Renal pelvis (tissue), 4 donors: ENCODE results near the gene CD248. TPM values are rescaled to one million over a fixed set of nuclear protein-coding genes. Genes with fewer than 3 reads are reported as not detected.

Source experiments
- DNase-seq: peaks from one replicate; pipeline ENCODE4 v3.0.0-alpha.2; 2013
- polyA plus RNA-seq, 3 donors: library from polyadenylated mRNA; unstranded; fragments of 120-200 nt; gene quantifications; one replicate each; pipeline ENCODE4 v1.2.1, GENCODE V29; 2013; ENCODE audit not compliant: insufficient read length in 3 of 3

CD248 gene
- polyA plus RNA-seq, 3 donors, result 54.2 to 97.9 (median 70.3) TPM

DNA sequence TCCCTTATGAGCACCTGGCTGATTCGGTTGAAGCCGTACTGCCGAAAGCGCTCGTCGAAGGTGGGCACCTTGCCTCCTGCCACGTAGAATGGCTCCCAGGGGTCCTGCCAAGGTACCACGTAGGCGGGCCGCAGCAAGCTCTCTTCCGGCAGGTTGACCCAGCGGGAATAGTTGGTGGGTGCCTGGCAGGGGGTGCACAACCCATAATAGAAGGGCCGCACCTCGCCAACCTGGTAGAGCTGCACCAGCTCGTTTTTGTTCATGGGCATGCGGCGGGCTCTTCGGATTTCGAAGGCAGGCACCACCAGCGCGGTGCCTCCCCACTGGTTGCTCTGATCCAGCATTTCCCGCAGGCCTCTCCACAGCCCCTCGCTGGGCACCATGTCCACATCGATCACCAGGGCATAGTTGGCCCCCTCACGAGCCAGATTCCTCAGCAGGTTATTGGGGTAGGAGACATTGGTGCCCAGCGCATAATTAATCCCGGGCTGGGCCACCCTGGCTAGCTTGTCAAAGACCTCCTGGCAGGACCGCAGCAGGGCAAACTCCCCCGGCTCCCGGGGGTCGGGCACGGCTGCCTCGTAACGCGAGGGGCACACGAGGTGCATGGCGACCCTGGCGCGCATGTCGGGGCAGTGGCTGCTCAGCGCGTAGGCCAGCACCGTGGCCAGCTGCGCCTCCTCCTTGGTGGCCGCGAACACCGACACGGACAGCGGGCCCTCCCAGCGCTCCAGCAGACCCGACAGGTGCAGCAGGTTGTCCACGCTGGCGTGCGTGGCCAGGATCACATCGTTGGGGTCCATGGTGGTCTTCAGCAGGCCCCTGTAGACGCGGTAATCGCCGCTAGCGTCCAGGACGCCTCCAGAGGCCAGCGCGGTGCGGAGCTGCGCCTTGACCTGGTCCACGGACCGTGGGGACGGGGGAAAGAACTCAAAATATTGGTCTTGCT, 29.9 kb upstream of the CD248 start:
- no peak for DNase-seq

DNA sequence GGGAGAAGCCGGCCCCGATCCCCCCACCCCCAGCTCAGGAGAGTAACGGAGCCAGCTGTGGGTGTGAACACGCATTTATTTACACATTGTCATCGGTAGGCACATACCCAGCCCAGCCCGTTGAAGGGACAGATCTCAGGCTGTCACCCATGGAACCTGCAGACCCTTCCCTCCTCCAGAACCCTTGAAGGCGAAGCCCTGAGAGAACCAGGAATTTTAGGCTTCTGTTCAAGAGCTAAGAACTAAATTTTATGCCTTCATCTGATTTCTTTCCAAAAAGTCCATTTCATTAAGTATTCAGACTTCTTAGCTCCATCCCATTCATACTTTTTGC, 28.4 kb upstream of the CD248 start:
- DNase-seq, result no peak

DNA sequence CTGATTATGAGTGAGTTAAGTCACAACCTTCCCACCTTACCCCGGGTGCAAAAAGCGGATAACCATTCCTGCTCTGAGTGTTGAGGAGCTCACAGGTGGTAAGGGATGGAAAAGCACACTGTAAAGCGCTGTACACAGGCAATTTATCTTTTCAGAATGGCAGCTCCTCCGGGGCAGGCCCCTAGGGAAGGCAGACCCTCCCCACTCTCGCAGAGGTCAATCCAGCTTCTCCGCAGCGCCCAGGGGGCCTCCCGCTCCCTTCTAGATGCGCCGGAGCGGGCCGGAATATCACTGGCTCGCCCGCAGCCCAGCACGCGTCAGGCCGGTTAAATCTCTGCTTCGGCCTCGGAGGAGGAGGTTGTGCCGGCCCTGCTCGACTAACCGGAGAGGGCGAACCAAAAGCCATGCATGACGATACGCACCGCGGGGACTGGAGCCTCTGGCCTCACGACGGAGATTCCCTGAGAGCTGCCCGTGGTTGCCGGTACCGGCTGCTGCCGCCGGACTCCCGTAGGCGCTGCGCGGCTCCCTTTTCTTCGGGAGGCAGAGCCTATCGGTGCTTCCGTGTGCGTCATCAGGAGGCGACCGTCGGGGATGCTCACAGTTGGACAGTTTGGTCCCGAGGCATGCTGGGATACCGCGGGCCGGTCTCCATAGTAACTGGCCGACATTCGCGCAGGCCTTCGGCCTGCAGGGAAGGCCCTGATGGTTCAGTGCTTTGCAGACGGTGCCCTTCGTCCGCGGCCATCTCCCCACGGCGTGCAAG, 27.9 kb upstream of the CD248 start, which contains the start of gene BRMS1:
Gene BRMS1 (minus strand): TSS at position 555 of the 766 bp plus-strand sequence. CDS start 2,870 bp downstream, outside the sequence.
- peak; percentile 97 for DNase-seq

DNA sequence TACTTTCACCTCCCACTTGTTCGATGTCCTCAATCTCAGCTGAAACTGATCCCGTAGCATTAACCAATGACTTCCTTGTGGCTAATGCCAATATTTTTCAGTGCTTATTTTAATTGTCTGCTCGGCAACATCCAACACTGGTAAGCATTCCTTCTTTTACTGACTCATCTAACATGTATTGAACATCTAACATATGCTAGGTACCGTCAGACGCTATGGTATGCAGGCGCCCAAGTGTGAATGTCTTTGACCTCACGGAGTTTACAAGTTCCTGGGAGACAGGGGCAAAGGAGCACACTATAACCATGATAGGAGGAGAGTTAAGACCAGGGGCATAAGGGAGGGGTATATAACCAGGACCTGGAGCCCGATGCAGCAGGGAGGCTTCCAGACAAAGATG, 26.3 kb upstream of the CD248 start:
- DNase-seq, result no peak

DNA sequence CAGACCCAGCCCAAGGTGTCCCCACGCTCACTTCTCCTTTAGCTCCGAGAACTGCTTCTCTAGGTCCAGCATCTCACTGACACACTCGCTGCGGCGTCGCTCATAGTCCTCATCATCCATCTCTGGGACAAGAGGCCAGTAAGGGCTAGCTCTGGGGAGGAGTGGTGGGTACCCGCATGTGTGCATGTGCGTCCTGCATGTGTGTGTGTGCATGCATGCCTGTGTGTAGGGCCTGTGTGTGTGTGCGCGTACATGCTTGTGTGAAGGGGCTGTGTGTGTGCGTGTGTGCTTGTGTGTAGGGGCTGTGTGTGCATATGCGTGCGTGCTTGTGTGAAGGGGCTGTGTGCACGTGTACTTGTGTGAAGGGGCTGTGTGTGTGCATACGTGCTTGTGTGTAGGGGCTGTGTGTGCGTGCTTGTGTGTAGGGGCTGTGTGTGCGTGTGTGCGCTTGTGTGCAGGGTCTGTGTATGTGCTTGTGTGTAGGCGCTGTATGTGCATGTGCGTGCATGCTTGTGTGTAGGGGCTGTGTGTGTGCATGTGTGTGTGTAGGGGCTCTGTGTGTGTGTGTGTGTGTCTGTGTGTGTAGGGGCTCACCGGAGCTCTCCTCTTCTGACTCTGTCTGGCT, 24.8 kb upstream of the CD248 start:
- DNase-seq, result no peak

DNA sequence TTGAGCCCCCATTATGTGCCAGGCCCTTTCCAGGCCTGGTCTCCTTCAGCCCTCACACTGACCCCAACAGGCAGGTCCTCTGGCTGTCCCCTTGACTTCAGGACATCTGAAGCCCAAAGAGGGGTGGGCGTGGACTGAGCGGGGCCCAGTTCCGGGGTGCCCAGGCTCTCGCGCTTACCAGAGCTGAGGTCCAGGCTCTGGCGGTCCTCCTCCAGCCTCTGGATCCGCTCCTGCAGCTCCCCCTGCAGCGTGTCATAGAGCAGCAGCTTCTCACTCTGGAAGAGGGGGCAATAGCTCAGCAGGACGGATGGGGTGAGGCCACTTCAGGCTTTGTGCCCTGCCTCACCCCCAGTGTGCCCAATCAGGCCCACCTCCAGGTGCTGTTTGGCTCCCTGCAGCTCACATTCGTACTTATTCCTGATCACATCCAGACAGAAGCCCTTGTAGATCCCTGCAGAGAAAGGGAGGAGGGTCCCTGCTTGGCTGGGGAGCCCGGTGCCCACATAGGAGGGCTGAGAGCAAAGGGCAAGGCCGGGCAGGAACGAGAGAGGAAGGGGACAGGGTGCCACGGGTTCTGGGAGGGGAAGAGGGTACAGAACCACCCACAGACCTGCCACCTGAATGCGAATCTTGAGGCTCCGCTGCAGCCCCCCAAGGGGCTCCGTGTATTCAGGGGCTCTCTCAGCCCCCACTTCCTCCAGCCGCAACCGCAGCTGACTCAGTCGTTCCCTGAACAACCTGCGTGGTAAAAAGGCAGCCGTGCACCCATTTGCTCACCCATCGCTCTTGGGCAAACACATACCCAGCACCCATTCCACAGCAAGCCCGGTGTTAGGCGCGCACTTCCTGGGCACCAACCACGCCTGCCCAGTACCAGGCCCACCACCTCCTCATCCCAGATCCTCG, 24.0 kb upstream of the CD248 start:
- DNase-seq, result no peak

DNA sequence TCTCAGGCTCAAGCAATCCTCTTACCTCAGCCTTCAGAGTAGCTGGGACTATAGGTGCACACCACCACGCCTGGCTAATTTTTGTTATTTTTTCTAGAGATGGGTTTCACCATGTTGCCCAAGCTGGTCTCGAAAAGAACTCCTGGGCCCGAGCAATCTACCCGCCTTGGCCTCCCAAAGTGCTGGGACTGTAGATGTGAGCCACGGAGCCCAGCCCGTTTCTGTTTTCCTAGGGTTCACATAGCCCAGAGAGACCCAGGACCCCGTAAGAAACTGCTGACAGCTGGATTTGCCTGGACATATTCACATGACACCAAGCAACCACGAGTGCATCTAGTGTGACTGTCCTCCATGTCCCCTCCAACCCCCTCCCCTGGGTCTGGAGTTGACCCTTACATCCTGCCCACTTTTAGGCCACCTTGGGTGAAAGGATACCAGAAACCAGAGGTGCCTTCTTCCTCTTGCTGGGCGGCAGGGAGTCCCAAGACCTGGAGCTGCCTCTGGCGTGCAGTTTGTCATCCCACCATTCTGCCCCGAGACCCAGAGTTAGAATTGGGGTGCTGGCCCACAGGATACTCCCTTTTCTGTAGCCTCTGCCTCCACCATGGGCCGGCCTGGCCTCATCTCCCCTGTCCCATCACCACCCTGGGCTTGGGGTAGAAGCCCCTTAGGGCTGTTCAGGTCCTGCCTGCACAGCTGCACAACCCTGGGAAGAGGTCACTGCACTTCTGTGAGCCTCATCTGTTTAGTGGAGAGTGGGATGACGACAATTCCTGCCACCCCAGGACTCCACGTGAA, 23.0 kb upstream of the CD248 start:
- no peak for DNase-seq

DNA sequence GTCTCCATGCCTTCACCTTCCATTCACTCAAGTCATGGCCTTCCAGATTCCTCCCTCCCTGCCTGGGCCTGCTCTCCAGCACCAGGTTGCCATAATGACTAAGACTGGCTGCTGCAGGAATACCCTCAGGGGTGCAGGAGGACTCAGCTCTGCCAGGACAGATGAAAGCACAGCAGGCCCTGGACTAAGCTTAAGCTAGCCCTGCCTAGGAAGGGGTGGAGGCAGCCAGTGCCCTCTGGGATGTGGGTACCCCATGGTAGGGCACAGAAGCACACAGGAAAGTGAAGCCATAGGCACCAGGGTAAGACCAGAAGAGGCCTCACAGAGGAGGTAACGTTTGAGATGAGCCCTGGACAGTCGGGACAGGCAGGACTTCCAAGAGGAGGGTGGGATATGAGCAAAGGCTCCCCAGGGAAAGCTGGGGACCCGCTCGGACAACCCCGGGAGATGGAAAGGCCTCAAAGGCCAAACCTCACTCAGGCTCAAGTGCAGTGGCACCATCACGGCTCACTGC, 22.4 kb upstream of the CD248 start:
- no peak for DNase-seq

DNA sequence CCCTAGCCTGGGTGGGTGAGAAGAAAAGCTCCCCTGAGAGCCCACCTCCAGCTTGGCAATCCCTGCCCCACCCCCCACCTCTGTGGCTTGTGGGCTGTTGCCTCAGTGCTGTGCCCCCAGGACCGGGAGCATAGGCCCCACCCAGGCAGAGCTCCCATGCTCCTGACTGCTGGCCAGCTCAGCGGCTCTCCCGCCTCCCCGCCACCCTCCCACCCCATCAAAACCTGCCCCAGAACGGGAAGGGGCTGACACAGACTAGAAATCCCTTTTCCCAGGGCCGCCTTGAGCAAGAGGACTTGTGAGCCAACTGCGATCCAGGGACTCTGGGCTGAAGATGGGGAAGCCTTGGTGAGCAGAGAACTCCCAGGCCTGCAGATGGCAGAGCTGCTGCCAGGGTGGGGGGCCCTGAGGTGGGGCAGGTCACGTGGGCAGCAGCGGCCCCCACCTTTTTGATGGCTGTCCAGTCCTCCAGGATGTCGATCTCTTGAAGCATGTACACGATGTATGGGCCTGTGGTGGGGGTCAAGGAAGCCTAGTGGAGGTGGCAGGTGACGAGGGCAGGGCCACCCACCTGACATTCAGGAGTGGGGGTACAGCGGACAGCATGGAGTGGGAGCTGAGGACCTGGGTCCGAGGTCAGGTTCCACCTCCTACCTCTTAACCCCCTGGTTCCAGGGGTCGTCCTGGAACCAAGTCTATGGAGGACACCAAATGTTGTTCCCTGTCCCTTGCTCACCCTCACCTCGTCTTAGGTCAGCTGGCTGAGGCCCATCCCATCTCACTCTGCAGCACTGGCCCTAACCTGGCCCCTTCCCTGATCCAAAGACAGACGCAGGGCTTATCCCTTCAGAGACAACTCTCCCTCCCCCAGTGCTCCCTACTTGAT, 21.7 kb upstream of the CD248 start:
- no peak for DNase-seq

DNA sequence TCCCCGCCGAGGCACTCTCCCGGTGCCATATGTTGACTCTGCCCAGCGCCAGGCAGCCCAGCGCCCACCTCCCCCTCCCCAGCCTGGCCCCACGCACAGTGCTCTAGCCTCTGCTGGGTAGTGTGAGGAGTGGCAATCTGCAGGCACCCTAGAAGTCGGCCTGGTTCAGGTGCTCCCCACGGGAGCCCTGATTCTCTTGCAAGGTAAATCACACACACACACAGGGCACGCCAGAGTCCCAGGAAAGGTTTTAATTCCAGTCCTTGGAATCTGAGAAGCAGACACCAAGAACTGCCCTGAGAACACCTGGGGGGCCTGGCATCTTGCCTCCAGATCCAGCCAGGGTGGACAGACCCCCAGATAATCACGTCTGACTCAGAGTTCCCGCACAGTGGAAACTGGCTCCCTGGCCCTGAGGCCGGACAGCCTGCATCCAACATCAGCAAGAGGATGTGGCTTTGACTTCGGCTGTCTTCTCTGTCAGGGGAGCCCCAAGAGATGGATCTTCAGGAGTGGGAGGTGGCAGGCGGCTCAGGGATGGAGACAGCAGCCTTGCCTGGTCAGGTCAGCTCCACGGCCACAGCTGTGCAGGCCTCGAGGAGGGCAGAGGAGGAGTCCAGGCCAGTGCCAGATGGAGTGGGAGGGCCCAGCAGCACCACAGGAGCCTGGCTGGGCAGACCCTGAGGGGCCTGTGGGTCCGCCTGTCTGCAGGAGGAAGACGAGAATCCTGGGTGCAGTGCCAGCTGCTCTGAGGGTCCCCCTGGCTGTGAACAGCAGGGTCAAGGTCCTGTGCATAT, 20.5 kb upstream of the CD248 start:
- no peak for DNase-seq

DNA sequence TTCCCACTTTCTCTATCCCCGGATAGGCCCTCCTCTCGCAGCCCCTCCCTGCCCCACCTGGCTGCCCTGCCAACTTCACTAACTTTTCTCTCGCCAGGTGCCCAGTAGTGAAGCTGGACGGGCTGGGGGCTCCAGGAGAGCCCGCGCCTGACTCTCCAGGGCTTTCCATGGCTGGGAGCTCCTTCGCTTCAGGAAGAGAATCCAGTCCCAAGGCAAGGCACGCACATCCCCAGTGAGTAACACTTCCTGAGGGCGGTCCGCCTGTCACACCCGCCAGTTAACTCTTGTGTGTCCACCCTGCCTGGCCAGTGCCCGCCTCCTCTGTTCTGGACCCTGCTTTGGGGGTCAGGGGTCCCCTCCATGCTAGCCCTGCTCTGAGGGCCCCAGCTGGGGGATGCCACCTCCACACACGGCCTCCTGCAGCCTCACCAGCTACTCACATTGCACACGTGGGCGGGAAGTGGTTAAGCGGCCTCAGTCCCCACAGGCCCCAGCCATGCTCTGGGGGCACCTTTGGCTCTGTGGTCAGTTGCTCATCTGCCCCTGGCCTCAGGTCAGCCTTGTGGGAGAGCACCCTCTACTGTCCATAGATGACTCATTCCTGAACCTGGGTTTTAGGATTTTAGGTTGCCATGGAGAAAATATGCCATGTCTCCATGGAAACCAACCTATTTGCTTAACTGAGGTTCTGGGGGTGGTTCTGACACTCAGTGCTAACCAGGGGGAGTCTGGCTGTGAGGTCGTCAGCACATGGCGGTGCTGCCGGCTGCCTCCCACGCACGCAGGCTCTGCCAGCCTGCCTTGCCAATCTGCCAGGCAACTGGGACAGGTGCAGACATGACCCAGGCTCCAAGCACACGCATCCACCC, 19.6 kb upstream of the CD248 start, which contains the start of gene RIN1:
Gene RIN1 (minus strand): TSS at position 201 of the 869 bp plus-strand sequence. CDS start 32 bp downstream, at position 169.
- peak; percentile 45 for DNase-seq

DNA sequence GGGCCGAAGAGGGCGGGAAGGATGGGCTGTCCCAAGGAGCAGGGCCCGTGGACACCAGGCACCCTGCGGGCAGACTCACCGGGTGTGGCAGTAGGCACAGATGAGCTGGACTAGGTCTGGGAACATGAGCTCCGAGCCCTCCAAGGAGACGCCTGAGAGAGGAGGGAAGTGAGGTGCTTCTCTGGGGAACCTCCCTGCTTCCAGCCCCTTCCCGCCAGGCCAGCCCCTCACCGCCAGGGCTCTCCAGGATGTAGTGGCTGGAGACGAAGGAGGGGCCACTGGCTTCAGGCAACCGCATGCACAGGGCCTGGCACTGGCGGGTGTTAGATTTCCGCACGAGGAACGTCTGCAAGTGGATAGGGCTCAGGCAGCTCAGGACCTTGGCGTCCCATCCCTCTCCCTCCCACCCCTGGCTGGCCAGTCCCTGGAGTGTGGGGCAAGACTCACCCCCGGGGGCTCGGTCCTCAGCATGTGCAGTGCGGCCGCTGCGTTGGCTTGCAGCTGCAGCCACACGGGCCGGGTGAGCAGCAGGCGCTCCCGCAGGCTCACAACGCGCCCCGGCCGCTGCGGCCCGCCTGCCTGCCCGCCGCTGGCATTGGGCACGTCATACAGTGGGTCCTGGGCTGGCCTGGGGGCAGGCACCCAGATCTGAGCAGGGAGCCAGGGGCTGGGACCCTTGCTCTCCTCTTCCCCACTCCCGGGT, 18.8 kb upstream of the CD248 start:
- DNase-seq, result no peak

DNA sequence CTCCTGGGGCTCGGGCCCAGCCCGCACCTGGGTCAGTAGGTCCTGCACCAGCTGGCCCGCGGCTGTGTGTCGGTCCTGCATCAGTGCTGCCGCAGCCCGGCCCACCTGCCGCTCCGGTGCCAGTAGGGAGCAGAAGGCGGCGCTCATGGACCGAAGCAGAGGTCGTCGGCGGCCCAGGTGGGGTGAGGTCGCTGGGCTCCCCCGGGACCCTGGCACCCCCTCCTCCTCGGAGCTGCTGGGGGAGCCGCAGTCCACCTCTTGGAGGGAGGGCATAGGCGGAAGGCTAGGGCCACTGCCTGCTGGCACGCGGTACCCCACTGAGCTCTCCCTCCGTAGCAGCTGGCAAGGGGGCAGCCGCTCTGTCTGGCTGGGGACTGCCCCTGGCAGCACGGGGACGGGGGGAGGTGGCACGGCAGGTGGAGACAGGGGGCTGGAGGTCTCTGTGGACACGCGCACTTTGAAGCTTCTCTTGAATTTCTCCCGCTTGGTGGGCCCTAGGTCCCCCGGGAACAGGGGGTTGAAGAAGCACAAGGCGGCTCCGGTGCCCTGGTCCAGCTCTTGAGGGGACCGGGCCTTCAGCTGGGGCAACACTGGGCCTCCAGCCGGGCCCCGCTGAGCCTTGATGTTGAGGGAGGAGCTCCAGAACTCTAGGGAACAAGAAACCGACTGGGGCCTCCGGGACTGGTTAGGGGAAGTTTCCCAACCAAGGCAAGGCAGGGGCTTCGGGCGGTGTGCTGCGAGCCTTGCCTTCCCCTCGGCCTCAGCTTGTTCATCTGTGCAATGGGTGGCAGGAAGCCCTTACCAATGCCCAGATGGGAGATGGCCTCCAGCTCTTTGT, 18.0 kb upstream of the CD248 start:
- DNase-seq, result no peak

DNA sequence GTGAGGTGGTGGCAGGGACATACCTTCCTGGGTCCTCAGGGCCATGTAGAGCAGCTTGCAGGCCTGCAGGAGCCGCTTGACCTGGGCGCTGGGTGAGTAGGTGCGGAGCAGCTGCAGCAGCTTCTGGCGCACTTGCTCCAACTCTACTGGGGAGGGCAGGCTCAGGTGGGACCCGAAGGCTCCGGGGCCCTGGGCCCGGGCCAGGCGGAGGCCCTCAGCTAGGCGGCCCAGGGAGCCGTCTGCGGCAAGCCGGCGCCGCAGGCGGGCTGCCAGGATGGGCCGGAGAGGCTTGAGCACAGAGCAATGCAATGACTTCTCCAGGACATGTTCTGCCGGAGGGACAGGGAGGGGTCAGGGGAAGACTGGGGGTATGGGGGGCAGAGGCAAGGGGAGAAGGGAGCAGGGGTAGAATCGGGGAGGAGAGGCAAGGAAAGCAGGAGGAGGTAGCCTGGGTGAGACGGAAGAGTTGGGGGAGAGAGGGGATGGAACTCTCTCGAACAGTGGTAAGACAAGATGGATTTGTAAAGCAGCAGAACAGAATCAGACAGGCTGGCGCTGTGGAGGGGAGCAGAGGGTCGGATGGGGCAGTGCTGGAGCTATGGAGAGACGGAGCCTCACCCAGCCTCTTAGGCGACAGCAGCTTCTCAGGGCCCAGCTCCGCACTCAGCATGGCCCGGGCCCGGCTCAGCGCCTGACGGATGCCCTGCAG, 17.2 kb upstream of the CD248 start:
- no peak for DNase-seq
